OCI-LY1 (cell line): ENCODE results near the gene MRPL28.
A peak's percentile ranks its signal among the peaks of the same experiment; 100 is the strongest.

Experiments
- H2AFZ ChIP-seq: fragments of 200-600 bp; sonication (generic), shearing (Covaris generic); 2 replicates; pipeline ENCODE4 v1.6.0; 2014; ENCODE audit warnings: antibody characterized with exemption, mild to moderate bottlenecking, low read length
- H3F3A ChIP-seq: fragments of 200-600 bp; sonication (generic), shearing (Covaris generic); 2 replicates; pipeline ENCODE4 v1.6.0; 2014; ENCODE audit warnings: mild to moderate bottlenecking, antibody characterized with exemption, low read length, moderate library complexity; ENCODE audit not compliant: insufficient read depth
- H3K27ac ChIP-seq: fragments of 200-600 bp; sonication (generic); 2 replicates; pipeline ENCODE4 v1.5.1; 2014; ENCODE audit warnings: low read length, mixed run types, mild to moderate bottlenecking, low read depth; ENCODE audit not compliant: poor library complexity, severe bottlenecking
- H3K27me3 ChIP-seq: fragments of 200-600 bp; sonication (generic); 2 replicates; pipeline ENCODE4 v1.6.0; 2014; ENCODE audit warnings: antibody characterized with exemption, mild to moderate bottlenecking, low read length, moderate library complexity; ENCODE audit not compliant: insufficient read depth
- H3K36me3 ChIP-seq: fragments of 200-600 bp; sonication (generic); 2 replicates; pipeline ENCODE4 v1.6.1; 2014; ENCODE audit warnings: mild to moderate bottlenecking, antibody characterized with exemption, low read length, moderate library complexity, mixed read lengths; ENCODE audit not compliant: insufficient read depth
- H3K4me1 ChIP-seq: fragments of 200-600 bp; sonication (generic); 2 replicates; pipeline ENCODE4 v1.5.1; 2014; ENCODE audit warnings: mild to moderate bottlenecking, low read length, moderate library complexity; ENCODE audit not compliant: insufficient read depth, severe bottlenecking
- H3K4me2 ChIP-seq: fragments of 200-600 bp; sonication (generic), shearing (Covaris generic); 2 replicates; pipeline ENCODE4 v1.6.1; 2014; ENCODE audit warnings: low read length
- H3K4me3 ChIP-seq: fragments of 200-600 bp; sonication (generic); 2 replicates; pipeline ENCODE4 v1.5.1; 2014; ENCODE audit warnings: low read length, low read depth, mild to moderate bottlenecking, mixed read lengths; ENCODE audit not compliant: poor library complexity, severe bottlenecking
- H3K79me2 ChIP-seq: fragments of 200-600 bp; shearing (Covaris generic); 2 replicates; pipeline ENCODE4 v1.6.1; 2016; ENCODE audit warnings: mixed run types, low read length, mixed read lengths; ENCODE audit not compliant: insufficient read depth
- H3K9ac ChIP-seq: fragments of 200-600 bp; sonication (generic), shearing (Covaris generic); 2 replicates; pipeline ENCODE4 v1.6.1; 2014; ENCODE audit warnings: mild to moderate bottlenecking, low read length, mixed read lengths
- H3K9me2 ChIP-seq: fragments of 200-600 bp; sonication (generic), shearing (Covaris generic); 2 replicates; pipeline ENCODE4 v1.6.1; 2014; ENCODE audit warnings: low read depth, mild to moderate bottlenecking, low read length, mixed read lengths
- H3K9me3 ChIP-seq: fragments of 200-600 bp; shearing (Covaris generic); 2 replicates; pipeline ENCODE4 v1.6.1; 2014; ENCODE audit warnings: low read length, mixed read lengths
- H4K20me1 ChIP-seq: fragments of 200-600 bp; sonication (generic), shearing (Covaris generic); 2 replicates; pipeline ENCODE4 v1.6.0; 2016; ENCODE audit warnings: mild to moderate bottlenecking, low read length; ENCODE audit not compliant: insufficient read depth
- CTCF ChIP-seq: fragments of 200-600 bp; sonication (generic), shearing (Covaris generic); IDR thresholded peaks from 2 replicates; pipeline ENCODE4 v1.5.1; 2017; ENCODE audit warnings: mild to moderate bottlenecking, antibody characterized with exemption, low read length, moderate library complexity, mixed read lengths
- EZH2 ChIP-seq: fragments of 200-600 bp; sonication (generic), shearing (Covaris generic); IDR thresholded peaks from 2 replicates; pipeline ENCODE4 v1.8.0; 2017; ENCODE audit warnings: borderline replicate concordance, mixed run types, mild to moderate bottlenecking, antibody characterized with exemption, low read length, moderate library complexity, mixed read lengths

Gene MRPL28

GRCh38 chr16:404971-405486 is 34.7 kb upstream of the MRPL28 start:
- H3K27ac ChIP-seq: no peak overlapping the region
- no peak for TF ChIP-seq CTCF
- no peak for TF ChIP-seq EZH2
- no peak overlapping the region for H3K4me3 ChIP-seq
- no peak overlapping the region for H3K4me2 ChIP-seq
- H3K79me2 ChIP-seq: no peaks in the 10 kb centered on the region
- H3K36me3 ChIP-seq: peaks cover 4% of the 10 kb centered on the region; the same call in 1 of the 2 replicates
- no peaks in the 10 kb centered on the region for H3K27me3 ChIP-seq
- H3K9ac ChIP-seq: no peak overlapping the region
- H3K9me3 ChIP-seq: no peaks in the 10 kb centered on the region
- H3F3A ChIP-seq: no peaks in the 10 kb centered on the region
- H2AFZ ChIP-seq: no peak overlapping the region
- no peaks in the 10 kb centered on the region for H3K9me2 ChIP-seq
- peaks cover 16% of the 10 kb centered on the region for H3K4me1 ChIP-seq
- no peaks in the 10 kb centered on the region for H4K20me1 ChIP-seq

GRCh38 chr16:401468-402348 is 31.4 kb upstream of the MRPL28 start, which contains the start of gene DECR2:
Gene DECR2 (plus strand): TSS chr16:401885. CDS start chr16:401964, 79 bp downstream.
- Histone ChIP-seq H3K27ac (peak within 1 kb of the TSS; percentile 61), H3K4me3 (peak within 1 kb of the TSS; percentile 79), H3K9me3 (no peaks in the 10 kb centered on the region), H4K20me1 (no peaks in the 10 kb centered on the region), H2AFZ (no peak within 1 kb of the TSS), H3F3A (0 out of 2 replicates have a peak, but pooled peaks cover 4% of the 10 kb centered on the region), H3K36me3 (0 out of 2 replicates have a peak, but pooled peaks cover 3% of the 10 kb centered on the region), H3K9me2 (no peaks in the 10 kb centered on the region), H3K4me1 (peaks cover 21% of the 10 kb centered on the region), H3K27me3 (no peaks in the 10 kb centered on the region; the same call in 1 of the 2 replicates), H3K4me2 (peak within 1 kb of the TSS; percentile 85), H3K9ac (peak within 1 kb of the TSS; percentile 81), H3K79me2 (no peaks in the 10 kb centered on the region)
- peak; percentile 65 for TF ChIP-seq CTCF
- no peak for TF ChIP-seq EZH2

- Histone ChIP-seq H3K4me1 (peaks cover 21% of the 10 kb centered on the region), H3K27ac (peak overlapping the region; percentile 61), H3K9me3 (no peaks in the 10 kb centered on the region), H2AFZ (no peak overlapping the region), H3K9me2 (no peaks in the 10 kb centered on the region), H3K4me3 (peak overlapping the region; percentile 79), H3K4me2 (peak overlapping the region; percentile 85), H3K27me3 (no peaks in the 10 kb centered on the region; the same call in 1 of the 2 replicates), H3K36me3 (0 out of 2 replicates have a peak, but pooled peaks cover 3% of the 10 kb centered on the region), H3K9ac (peak overlapping the region; percentile 81), H3F3A (0 out of 2 replicates have a peak, but pooled peaks cover 13% of the 10 kb centered on the region), H3K79me2 (no peaks in the 10 kb centered on the region), H4K20me1 (no peaks in the 10 kb centered on the region)
- no peak for TF ChIP-seq CTCF
- no peak for TF ChIP-seq EZH2
Measured at GRCh38 chr16:400061-400591, 29.8 kb upstream of the MRPL28 start.
